Liver (tissue), 9 donors: ENCODE data around the gene ACVR1. TPM values are rescaled to one million over a fixed set of nuclear protein-coding genes. Genes with fewer than 3 reads are reported as not detected.

Experiments
- DNase-seq: peaks from one replicate; pipeline ENCODE4 v3.0.0-alpha.2; 2017; ENCODE audit warnings: low spot score
- H3K27ac ChIP-seq, 2 donors: one replicate each; pipeline ENCODE4 v1.7.0; 2013; ENCODE audit warnings: inconsistent platforms in 2 of 2, low read length in 2 of 2, control low read depth in 1 of 2, low read depth in 1 of 2, mild to moderate bottlenecking in 1 of 2
- H3K27me3 ChIP-seq, 4 donors: one replicate each; pipeline versions ENCODE4 v1.6.1 to v1.7.0; 2013; ENCODE audit warnings: low read length in 3 of 4, inconsistent platforms in 1 of 4, mild to moderate bottlenecking in 1 of 4, moderate library complexity in 1 of 4; ENCODE audit not compliant: control insufficient read depth in 4 of 4, insufficient read depth in 4 of 4
- H3K36me3 ChIP-seq, 4 donors: one replicate each; pipeline versions ENCODE4 v1.6.1 to v1.7.0; 2013; ENCODE audit warnings: low read length in 3 of 4, mild to moderate bottlenecking in 3 of 4, low read depth in 1 of 4, moderate library complexity in 1 of 4; ENCODE audit not compliant: control insufficient read depth in 4 of 4, insufficient read depth in 3 of 4
- H3K4me1 ChIP-seq, 4 donors: one replicate each; pipeline versions ENCODE4 v1.6.1 to v1.7.0; 2013; ENCODE audit warnings: low read length in 3 of 4, mild to moderate bottlenecking in 3 of 4, moderate library complexity in 1 of 4; ENCODE audit not compliant: control insufficient read depth in 4 of 4, insufficient read depth in 4 of 4
- H3K4me3 ChIP-seq, 3 donors: one replicate each; pipeline versions ENCODE4 v1.6.1 to v1.7.0; 2013; ENCODE audit warnings: low read length in 3 of 3, control low read depth in 1 of 3, low read depth in 1 of 3, mild to moderate bottlenecking in 1 of 3
- H3K9ac ChIP-seq, 2 donors: one replicate each; pipeline ENCODE4 v1.7.0; 2013; ENCODE audit warnings: low read length in 2 of 2, mild to moderate bottlenecking in 2 of 2, moderate library complexity in 2 of 2, control low read depth in 1 of 2, low read depth in 1 of 2
- H3K9me3 ChIP-seq, 4 donors: one replicate each; pipeline versions ENCODE4 v1.6.1 to v1.7.0; 2013; ENCODE audit warnings: low read length in 3 of 4; ENCODE audit not compliant: control insufficient read depth in 4 of 4
- ATF3 ChIP-seq: IDR thresholded peaks from 2 replicates; pipeline ENCODE4 v1.6.1; 2016; ENCODE audit warnings: antibody characterized with exemption
- CTCF ChIP-seq: fragments of 150-350 bp; IDR thresholded peaks from 2 replicates; pipeline ENCODE4 v1.5.1; 2017; ENCODE audit warnings: improper control_type of control experiment, low read depth, low read length; ENCODE audit not compliant: missing input control
- EGR1 ChIP-seq, 2 donors: IDR thresholded peaks; 2 replicates each; pipeline ENCODE4 v1.6.1; 2016 to 2018; ENCODE audit warnings: antibody characterized with exemption in 2 of 2, low read depth in 2 of 2
- FOXA2 ChIP-seq: IDR thresholded peaks from 2 replicates; pipeline ENCODE4 v1.6.1; 2016; ENCODE audit warnings: antibody characterized with exemption
- HNF4A ChIP-seq, 2 donors: conservative IDR thresholded peaks; 2 replicates each; pipeline ENCODE4 v1.6.1; 2016; ENCODE audit warnings: antibody characterized with exemption in 2 of 2, mild to moderate bottlenecking in 2 of 2
- HNF4G ChIP-seq: IDR thresholded peaks from 2 replicates; pipeline ENCODE4 v1.6.1; 2016; ENCODE audit warnings: antibody characterized with exemption
- JUND ChIP-seq, 2 donors: IDR thresholded peaks; 2 replicates each; pipeline ENCODE4 v1.6.1; 2016; ENCODE audit warnings: antibody characterized with exemption in 2 of 2
- MAX ChIP-seq: IDR thresholded peaks from 2 replicates; pipeline ENCODE4 v1.6.1; 2016; ENCODE audit warnings: antibody characterized with exemption
- NR2F2 ChIP-seq: IDR thresholded peaks from 2 replicates; pipeline ENCODE4 v1.6.1; 2016; ENCODE audit warnings: antibody characterized with exemption
- RXRA ChIP-seq, 2 donors: IDR thresholded peaks; 2 replicates each; pipeline ENCODE4 v1.6.1; 2017 to 2018; ENCODE audit warnings: antibody characterized with exemption in 2 of 2, mild to moderate bottlenecking in 1 of 2
- SP1 ChIP-seq: IDR thresholded peaks from 2 replicates; pipeline ENCODE4 v1.6.1; 2018; ENCODE audit warnings: antibody characterized with exemption, mild to moderate bottlenecking
- TAF1 ChIP-seq: conservative IDR thresholded peaks from 2 replicates; pipeline ENCODE4 v1.6.1; 2016; ENCODE audit warnings: antibody characterized with exemption, mild to moderate bottlenecking
- WGBS: extraction: QIAGEN DNeasy Blood & Tissue Kit; methylation state at CpG from one replicate; pipeline ENCODE4 v1.1.7; 2013; 5-methylcytosine and 5-hydroxymethylcytosine counted together
- polyA plus RNA-seq, 2 donors: library from polyadenylated mRNA; stranded (reverse) in 1 of 2; unstranded in 1 of 2; fragments of 200-250 nt in 1 of 2; fragments of >200 nt in 1 of 2; fragmentation: Nextera tagmentation in 1 of 2; extraction: Ambion mirVana in 1 of 2; gene quantifications; one replicate each; pipeline versions ENCODE4 v1.2.1 to v1.2.3, GENCODE V29; 2013 to 2015
- total RNA-seq, 2 donors: library from RNA; depleted of rRNA; stranded (reverse); fragments of >200 nt; gene quantifications; one replicate each; pipeline ENCODE4 v1.2.3, GENCODE V29; 2014
- TF ChIP-seq, protein P1 (sequence below): IDR thresholded peaks from 2 replicates; pipeline ENCODE4 v1.6.1; 2016; ENCODE audit warnings: antibody characterized with exemption, mild to moderate bottlenecking
- TF ChIP-seq, protein P2 (sequence below): IDR thresholded peaks from 2 replicates; pipeline ENCODE4 v1.6.1; 2016; ENCODE audit warnings: antibody characterized with exemption
- donor health status: healthy.
- donor health status: healthy.
- donor health status: healthy.
- donor health status: healthy.
- donor health status: healthy.

ACVR1 gene
- total and polyA plus RNA-seq, 4 donors, result 6.2 to 20.4 (median 8.5) TPM

DNA sequence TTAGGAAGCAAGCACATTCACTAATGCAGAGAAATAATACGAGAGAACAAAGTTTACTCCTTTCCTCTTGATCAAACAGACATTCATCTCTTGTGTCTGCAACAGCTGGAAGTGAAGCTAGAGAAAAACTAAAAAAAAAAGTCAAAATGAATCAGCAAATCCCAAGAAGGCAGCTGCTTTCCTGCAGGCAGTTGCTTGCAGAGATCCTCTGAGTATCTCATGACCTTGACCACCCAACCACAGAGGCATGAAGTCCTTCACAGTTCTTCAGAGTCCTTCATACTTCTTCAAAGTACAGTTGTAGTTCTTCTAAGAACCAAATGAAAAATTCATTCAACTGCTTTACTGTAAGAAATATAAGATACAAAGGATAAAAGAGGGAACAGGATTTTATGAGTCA is 150.3 kb downstream of the ACVR1 start:
- no peak overlapping the region for H3K4me3 ChIP-seq
- TF ChIP-seq MAX (no peak), RXRA (IDR thresholded peaks at IDR 0.05) (no peak), HNF4A (conservative IDR thresholded peaks at IDR 0.05) (no peak), ATF3 (no peak), TAF1 (no peak), SP1 (no peak), NR2F2 (no peak), HNF4G (no peak), CTCF (no peak)
- TF ChIP-seq, protein P1, sequence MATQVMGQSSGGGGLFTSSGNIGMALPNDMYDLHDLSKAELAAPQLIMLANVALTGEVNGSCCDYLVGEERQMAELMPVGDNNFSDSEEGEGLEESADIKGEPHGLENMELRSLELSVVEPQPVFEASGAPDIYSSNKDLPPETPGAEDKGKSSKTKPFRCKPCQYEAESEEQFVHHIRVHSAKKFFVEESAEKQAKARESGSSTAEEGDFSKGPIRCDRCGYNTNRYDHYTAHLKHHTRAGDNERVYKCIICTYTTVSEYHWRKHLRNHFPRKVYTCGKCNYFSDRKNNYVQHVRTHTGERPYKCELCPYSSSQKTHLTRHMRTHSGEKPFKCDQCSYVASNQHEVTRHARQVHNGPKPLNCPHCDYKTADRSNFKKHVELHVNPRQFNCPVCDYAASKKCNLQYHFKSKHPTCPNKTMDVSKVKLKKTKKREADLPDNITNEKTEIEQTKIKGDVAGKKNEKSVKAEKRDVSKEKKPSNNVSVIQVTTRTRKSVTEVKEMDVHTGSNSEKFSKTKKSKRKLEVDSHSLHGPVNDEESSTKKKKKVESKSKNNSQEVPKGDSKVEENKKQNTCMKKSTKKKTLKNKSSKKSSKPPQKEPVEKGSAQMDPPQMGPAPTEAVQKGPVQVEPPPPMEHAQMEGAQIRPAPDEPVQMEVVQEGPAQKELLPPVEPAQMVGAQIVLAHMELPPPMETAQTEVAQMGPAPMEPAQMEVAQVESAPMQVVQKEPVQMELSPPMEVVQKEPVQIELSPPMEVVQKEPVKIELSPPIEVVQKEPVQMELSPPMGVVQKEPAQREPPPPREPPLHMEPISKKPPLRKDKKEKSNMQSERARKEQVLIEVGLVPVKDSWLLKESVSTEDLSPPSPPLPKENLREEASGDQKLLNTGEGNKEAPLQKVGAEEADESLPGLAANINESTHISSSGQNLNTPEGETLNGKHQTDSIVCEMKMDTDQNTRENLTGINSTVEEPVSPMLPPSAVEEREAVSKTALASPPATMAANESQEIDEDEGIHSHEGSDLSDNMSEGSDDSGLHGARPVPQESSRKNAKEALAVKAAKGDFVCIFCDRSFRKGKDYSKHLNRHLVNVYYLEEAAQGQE, result no peak
- H3K27ac ChIP-seq, result no peak overlapping the region
- H3K36me3 ChIP-seq, result peaks cover 0 to 22% (median 14%) of the 10 kb centered on the region in 4 donors
- no peak for DNase-seq
- WGBS, result 88% methylated on average over 1 of the region's 1 CpG
- H3K27me3 ChIP-seq, result no peaks in the 10 kb centered on the region
- no peak overlapping the region for H3K9ac ChIP-seq
- H3K9me3 ChIP-seq, result peaks cover 0 to 17% (median 5%) of the 10 kb centered on the region in 4 donors
- H3K4me1 ChIP-seq, result no peaks in the 10 kb centered on the region

- no peak overlapping the region for H3K27ac ChIP-seq
- no peak for DNase-seq
- H3K9me3 ChIP-seq, result peaks cover 0 to 17% (median 5%) of the 10 kb centered on the region in 4 donors
- H3K4me1 ChIP-seq, result no peaks in the 10 kb centered on the region
- no peaks in the 10 kb centered on the region for H3K27me3 ChIP-seq
- H3K36me3 ChIP-seq, result peaks cover 0 to 24% (median 11%) of the 10 kb centered on the region in 4 donors
- no peak overlapping the region for H3K9ac ChIP-seq
- WGBS, result 97% methylated on average over 3 of the region's 3 CpGs
- H3K4me3 ChIP-seq, result no peak overlapping the region
- TF ChIP-seq, protein P1, result no peak
- TF ChIP-seq EGR1 (IDR thresholded peaks at IDR 0.05; ENCODE audit: low read depth in 2 of 2) (no peak), FOXA2 (no peak), JUND (IDR thresholded peaks at IDR 0.05) (no peak), RXRA (IDR thresholded peaks at IDR 0.05) (no peak), CTCF (no peak), MAX (no peak), HNF4G (no peak)
- TF ChIP-seq, protein P2, sequence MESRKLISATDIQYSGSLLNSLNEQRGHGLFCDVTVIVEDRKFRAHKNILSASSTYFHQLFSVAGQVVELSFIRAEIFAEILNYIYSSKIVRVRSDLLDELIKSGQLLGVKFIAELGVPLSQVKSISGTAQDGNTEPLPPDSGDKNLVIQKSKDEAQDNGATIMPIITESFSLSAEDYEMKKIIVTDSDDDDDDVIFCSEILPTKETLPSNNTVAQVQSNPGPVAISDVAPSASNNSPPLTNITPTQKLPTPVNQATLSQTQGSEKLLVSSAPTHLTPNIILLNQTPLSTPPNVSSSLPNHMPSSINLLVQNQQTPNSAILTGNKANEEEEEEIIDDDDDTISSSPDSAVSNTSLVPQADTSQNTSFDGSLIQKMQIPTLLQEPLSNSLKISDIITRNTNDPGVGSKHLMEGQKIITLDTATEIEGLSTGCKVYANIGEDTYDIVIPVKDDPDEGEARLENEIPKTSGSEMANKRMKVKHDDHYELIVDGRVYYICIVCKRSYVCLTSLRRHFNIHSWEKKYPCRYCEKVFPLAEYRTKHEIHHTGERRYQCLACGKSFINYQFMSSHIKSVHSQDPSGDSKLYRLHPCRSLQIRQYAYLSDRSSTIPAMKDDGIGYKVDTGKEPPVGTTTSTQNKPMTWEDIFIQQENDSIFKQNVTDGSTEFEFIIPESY, result no peak
These were observed 153.4 kb downstream of the ACVR1 start for GRCh38 chr2:157722580-157723234.
